H4 (cell line): ENCODE data around the gene SUSD4. TPM values are rescaled to one million over a fixed set of nuclear protein-coding genes. Genes with fewer than 3 reads are reported as not detected.

Source experiments
- DNase-seq: peaks from one replicate; pipeline ENCODE4 v3.0.0-alpha.2; 2015; ENCODE audit warnings: low spot score
- total RNA-seq: library from RNA; depleted of rRNA; stranded (reverse); fragments of >200 nt; shearing (Covaris generic); gene quantifications from 2 replicates; pipeline ENCODE4 v1.2.3, GENCODE V29; 2014; rRNA removed

SUSD4 gene
- total RNA-seq, 1 experiment from 2014 or later, result 0.14 TPM

DNA sequence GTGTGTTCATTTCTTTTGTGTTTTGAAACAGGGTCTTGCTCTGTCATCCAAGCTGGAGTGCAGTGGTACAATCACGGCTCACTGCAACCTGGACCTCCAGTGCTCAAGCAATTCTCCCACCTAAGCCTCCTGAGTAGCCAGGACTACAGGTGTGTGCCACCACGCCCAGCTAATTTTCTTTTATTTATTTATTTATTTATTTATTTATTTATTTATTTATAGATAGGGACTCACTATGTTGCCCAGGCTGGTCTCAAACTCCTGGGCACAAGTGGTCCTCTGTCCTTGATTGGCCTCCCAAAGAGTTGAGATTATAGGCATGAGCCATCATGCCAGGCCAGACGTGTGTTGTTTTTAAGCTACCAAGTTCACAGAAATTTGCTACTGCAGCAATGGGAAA is 177.2 kb downstream of the SUSD4 start:
- DNase-seq, result no peak

DNA sequence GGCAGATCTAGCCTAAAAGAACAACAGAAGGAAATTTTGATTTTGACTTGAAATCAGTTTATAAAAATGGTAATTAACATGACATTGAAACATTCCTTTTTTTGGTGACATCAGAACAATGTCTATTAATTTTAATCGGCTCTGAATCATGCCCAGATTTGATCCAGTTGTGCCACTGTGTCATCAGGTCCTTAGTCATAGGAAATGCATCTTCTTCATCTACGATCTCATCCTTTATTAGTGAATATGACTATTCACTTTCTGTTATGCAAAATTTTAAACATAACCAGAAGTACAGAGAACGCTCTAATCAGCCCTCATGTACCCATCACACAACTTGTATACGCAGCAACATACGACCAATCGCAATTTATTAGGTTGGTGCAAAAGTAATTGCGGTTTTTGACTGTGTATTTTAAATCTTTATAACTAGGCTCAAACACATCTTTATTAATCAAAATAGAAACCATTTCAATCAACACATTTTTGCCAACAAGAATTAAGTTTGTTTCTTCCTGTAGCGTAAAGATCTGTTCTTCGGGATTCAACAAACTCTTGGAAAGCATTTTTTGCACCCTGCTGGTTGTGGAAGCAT is 180.6 kb downstream of the SUSD4 start:
- no peak for DNase-seq

DNA sequence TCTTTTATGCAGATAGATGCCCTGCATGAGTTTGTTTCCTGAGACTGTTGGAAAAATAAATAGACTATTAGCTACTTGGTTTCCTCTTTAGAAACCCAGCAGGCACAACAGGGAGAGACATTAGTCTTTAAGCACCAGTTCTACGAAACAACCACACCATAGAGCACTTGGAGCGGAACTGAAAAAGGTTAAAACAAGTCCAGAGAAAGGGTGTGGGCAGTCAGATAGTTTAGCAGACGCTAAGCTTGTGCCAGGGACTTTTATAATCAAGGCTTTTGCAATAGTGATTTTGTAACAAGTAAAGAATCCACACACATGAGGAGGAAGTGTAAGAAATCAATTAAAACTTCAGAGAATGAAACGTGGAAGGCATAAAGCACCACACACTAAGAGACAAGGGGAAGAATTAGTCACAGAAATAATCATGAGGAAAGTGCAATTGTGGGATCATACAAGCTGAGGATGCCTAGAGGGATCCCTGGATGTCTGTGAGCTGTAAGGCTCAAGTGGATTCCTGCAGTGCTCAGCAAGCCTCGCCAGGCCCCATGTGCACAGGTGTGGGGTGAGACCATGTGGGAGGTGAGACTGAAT is 183.2 kb downstream of the SUSD4 start:
- no peak for DNase-seq

DNA sequence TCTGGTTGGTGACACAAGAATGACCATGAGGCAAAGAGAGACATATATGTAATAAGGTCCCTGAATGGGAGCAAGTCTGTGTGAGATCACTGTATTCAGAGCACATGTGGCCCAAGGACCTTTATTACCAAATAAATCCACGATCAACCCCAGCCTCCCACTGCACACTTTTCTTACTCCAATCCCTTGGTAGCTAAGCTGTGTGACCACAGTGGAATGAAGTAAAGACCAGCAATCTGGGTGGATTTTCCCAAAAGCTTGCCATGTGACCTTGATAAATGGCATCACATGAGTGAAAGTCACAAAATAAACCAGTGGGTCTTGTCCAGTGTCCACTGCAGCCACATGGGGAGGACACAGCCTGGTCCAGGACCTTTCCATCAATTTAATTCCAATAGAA is 184.2 kb downstream of the SUSD4 start:
- DNase-seq, result no peak

DNA sequence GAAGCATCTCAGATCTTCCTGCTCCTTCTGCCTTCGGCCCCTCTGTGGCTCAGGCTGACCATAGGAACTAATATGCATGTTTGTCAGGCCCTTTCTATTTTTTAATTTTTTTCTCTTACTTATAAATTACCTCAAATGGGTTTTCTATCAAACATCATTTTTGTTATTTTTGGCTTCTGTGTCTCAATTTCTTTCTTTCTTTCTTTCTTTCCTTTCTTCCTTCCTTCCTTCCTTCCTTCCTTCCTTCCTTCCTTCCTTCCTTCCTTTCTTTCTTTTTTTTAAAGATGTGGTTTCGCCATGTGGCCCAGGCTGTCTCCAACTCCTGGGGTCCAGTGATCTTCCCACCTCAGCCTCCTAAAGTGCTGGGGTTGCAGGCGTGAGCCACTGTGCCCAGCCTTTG is 184.7 kb downstream of the SUSD4 start:
- DNase-seq, result no peak

DNA sequence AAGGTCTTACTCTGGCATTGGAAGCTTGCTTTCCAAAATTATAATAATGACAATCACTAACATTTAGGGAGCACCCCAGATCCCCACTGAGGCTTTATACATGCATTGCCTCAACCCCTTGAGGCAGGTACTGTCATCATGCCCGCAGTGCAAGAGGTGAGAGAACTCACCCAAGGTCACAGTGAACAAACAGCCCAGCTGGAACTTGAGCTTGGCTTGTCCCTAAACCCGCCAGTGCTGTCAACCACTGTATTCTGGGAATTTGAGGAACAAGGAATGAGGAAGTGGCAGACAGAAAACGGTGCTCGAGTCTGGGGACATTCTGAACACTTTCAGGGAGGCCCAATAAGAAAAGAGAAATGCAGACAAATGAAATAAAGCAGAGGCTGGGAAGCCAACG is 186.3 kb downstream of the SUSD4 start:
- no peak for DNase-seq

DNA sequence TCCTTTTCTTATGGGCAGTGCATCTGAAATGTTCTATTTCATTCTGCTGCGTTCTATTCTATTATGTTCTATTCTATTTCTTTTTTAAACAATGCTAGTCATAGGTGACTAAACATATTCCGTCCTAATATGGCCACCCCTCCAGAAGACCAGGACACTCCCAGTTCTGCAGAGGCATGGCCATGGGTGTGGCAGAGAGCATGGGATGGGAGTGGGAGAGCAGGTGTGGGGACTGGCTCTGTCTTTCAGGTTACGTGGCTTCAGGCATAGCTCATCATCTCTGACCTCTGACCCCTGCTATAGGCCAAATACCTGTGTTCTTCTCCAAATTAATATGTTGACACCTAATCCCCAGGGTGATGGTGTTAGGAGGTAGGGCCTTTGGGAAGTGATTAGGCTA is 187.5 kb downstream of the SUSD4 start:
- DNase-seq, result no peak

DNA sequence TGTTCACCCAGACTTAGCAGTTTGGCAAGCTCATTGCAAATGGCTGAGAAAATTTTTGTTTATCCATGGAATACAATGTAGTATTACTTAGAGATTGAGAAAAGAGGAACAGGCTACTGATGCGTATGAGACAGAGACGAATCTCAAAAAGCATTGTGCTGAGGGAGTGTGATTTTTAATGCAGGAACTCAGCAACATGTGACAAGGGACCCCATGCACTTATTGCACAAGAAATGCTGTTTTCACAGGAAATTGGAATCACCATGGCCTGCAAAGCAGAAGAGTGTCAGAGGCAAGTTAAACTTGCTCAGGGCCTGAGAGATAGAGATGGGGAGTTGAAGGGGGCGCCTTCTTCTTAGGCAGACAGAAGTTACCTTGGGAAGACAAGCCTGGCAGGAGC is 188.3 kb downstream of the SUSD4 start:
- no peak for DNase-seq

DNA sequence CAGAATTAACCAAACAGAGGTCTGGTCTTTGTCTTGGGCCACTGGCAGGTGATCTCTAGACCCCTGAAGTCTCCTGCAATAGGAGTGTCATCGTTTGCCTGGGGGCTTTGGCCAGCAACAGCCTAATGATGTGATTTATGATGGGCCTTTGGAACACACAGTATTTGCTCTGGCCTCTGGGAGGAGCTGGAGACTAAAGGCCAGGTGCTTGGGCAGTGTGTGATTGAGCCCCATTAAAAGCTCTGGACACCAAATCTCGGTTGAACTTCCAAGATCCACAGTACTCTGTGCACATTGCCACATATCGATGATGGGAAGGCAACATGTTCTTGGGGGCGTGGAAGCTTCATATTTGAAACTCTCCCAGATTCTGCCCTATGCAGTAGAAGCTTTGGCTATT is 188.9 kb downstream of the SUSD4 start:
- DNase-seq, result no peak

Other genes starting within 250 kb of the SUSD4 start
- 2.1 TPM in 1 of 2 replicates, not detected in the other for gene TLR5, start 220.9 kb downstream of the SUSD4 start, total RNA-seq
- not detected in 2 replicates for gene CCDC185, start 29.2 kb upstream of the SUSD4 start, total RNA-seq